ENCODE results near the gene SCLY. TPM values are rescaled to one million over a fixed set of nuclear protein-coding genes. Genes with fewer than 3 reads are reported as not detected.

Gene SCLY
- total and polyA plus RNA-seq, 2 of the 13 experiments (the other 11 are each of a cell fraction or from before 2014, with no cell fraction given), result 27.9 to 38.6 TPM

DNA sequence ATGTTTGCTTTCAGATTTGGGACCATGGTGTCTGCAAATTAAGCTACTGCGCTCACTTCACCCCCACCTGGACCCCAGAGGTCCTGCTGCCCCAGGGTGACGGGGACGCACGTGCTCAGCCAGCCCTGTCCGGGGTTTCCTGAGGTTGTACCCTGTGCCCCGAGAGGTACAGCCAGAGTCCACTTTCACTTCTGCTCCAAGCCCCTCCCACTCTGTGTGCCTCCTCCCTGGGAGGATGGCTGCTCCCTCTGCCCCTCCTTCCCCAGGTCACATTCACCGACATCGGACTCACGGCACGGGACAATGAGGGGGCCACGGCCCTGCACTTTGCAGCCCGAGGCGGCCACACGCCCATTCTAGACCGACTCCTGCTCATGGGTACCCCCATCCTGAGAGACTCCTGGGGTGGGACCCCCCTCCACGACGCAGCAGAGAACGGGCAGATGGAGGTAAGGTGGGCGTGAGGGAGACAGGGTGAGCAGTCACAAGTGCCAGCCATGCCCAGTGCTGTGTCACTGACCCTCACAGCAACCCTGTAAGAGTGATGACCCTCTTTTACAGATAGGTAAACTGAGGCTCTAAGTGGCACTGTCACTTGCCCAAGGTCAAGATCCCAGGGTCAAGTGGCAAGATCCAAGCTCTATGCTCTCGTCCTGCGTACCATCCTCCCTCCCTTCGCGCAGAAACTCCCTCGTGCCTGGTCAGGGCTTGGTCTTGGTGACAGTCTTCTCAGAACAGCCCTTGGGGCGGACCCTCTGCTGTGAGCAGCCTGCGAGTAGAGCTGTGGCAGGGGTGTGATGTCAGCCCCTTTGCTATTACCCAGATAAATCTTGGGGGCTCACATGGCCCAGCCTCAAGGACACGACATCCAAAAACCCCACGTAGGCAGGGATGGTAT lies 47.0 kb downstream of the SCLY start (continued):
- TF ChIP-seq, protein P1, sequence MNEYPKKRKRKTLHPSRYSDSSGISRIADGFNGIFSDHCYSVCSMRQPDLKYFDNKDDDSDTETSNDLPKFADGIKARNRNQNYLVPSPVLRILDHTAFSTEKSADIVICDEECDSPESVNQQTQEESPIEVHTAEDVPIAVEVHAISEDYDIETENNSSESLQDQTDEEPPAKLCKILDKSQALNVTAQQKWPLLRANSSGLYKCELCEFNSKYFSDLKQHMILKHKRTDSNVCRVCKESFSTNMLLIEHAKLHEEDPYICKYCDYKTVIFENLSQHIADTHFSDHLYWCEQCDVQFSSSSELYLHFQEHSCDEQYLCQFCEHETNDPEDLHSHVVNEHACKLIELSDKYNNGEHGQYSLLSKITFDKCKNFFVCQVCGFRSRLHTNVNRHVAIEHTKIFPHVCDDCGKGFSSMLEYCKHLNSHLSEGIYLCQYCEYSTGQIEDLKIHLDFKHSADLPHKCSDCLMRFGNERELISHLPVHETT (CRISPR knock-in tag; conservative IDR thresholded peaks at IDR 0.05), result no peak
- TF ChIP-seq, protein P2, sequence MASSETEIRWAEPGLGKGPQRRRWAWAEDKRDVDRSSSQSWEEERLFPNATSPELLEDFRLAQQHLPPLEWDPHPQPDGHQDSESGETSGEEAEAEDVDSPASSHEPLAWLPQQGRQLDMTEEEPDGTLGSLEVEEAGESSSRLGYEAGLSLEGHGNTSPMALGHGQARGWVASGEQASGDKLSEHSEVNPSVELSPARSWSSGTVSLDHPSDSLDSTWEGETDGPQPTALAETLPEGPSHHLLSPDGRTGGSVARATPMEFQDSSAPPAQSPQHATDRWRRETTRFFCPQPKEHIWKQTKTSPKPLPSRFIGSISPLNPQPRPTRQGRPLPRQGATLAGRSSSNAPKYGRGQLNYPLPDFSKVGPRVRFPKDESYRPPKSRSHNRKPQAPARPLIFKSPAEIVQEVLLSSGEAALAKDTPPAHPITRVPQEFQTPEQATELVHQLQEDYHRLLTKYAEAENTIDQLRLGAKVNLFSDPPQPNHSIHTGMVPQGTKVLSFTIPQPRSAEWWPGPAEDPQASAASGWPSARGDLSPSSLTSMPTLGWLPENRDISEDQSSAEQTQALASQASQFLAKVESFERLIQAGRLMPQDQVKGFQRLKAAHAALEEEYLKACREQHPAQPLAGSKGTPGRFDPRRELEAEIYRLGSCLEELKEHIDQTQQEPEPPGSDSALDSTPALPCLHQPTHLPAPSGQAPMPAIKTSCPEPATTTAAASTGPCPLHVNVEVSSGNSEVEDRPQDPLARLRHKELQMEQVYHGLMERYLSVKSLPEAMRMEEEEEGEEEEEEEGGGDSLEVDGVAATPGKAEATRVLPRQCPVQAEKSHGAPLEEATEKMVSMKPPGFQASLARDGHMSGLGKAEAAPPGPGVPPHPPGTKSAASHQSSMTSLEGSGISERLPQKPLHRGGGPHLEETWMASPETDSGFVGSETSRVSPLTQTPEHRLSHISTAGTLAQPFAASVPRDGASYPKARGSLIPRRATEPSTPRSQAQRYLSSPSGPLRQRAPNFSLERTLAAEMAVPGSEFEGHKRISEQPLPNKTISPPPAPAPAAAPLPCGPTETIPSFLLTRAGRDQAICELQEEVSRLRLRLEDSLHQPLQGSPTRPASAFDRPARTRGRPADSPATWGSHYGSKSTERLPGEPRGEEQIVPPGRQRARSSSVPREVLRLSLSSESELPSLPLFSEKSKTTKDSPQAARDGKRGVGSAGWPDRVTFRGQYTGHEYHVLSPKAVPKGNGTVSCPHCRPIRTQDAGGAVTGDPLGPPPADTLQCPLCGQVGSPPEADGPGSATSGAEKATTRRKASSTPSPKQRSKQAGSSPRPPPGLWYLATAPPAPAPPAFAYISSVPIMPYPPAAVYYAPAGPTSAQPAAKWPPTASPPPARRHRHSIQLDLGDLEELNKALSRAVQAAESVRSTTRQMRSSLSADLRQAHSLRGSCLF (CRISPR knock-in tag; IDR thresholded peaks at IDR 0.05; ENCODE audit: borderline replicate concordance), result no peak
- no peak for TF ChIP-seq ZNF674 (CRISPR knock-in tag; IDR thresholded peaks at IDR 0.05; ENCODE audit: low read depth)
- TF ChIP-seq, protein P3, sequence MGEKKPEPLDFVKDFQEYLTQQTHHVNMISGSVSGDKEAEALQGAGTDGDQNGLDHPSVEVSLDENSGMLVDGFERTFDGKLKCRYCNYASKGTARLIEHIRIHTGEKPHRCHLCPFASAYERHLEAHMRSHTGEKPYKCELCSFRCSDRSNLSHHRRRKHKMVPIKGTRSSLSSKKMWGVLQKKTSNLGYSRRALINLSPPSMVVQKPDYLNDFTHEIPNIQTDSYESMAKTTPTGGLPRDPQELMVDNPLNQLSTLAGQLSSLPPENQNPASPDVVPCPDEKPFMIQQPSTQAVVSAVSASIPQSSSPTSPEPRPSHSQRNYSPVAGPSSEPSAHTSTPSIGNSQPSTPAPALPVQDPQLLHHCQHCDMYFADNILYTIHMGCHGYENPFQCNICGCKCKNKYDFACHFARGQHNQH (CRISPR knock-in tag; IDR thresholded peaks at IDR 0.05), result peak; percentile 75; the same call in 1 of the 2 replicates
- peak; percentile 75 for TF ChIP-seq HOXA5 (CRISPR knock-in tag; IDR thresholded peaks at IDR 0.05)
- TF ChIP-seq, protein P4, sequence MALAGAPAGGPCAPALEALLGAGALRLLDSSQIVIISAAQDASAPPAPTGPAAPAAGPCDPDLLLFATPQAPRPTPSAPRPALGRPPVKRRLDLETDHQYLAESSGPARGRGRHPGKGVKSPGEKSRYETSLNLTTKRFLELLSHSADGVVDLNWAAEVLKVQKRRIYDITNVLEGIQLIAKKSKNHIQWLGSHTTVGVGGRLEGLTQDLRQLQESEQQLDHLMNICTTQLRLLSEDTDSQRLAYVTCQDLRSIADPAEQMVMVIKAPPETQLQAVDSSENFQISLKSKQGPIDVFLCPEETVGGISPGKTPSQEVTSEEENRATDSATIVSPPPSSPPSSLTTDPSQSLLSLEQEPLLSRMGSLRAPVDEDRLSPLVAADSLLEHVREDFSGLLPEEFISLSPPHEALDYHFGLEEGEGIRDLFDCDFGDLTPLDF (CRISPR knock-in tag; IDR thresholded peaks at IDR 0.05), result no peak
- no peak for TF ChIP-seq ZFYVE20 (CRISPR knock-in tag; IDR thresholded peaks at IDR 0.05; ENCODE audit: borderline replicate concordance, low read depth)
- no peak for TF ChIP-seq ZNF264 (CRISPR knock-in tag; IDR thresholded peaks at IDR 0.05)
- no peak for TF ChIP-seq NONO (IDR thresholded peaks at IDR 0.05)
- peak; percentile 79 for TF ChIP-seq NONO (CRISPR knock-in tag; conservative IDR thresholded peaks at IDR 0.05)
- TF ChIP-seq RFX3 (CRISPR knock-in tag; IDR thresholded peaks at IDR 0.05), result no peak
- TF ChIP-seq RARA (CRISPR knock-in tag; IDR thresholded peaks at IDR 0.05), result peak; percentile 64
- TF ChIP-seq, protein P5, sequence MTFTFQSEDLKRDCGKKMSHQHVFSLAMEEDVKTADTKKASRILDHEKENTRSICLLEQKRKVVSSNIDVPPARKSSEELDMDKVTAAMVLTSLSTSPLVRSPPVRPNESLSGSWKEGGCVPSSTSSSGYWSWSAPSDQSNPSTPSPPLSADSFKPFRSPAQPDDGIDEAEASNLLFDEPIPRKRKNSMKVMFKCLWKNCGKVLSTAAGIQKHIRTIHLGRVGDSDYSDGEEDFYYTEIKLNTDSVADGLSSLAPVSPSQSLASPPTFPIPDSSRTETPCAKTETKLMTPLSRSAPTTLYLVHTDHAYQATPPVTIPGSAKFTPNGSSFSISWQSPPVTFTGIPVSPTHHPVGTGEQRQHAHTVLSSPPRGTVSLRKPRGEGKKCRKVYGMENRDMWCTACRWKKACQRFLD (CRISPR knock-in tag; IDR thresholded peaks at IDR 0.05; ENCODE audit: borderline replicate concordance), result 0 out of 2 replicates have a peak, but pooled peaks have one; percentile 22
- no peak; the same call in 1 of the 2 replicates for TF ChIP-seq HCFC1 (IDR thresholded peaks at IDR 0.05; ENCODE audit: low read depth, low read length)
- TF ChIP-seq KDM5A (IDR thresholded peaks at IDR 0.05; ENCODE audit: borderline replicate concordance, low read length), result no peak
- TF ChIP-seq EP300 (IDR thresholded peaks at IDR 0.05; ENCODE audit: low read depth in 2 of 2, low read length in 2 of 2), result no peak
- no peak for TF ChIP-seq EP300 (CRISPR knock-in tag; IDR thresholded peaks at IDR 0.05; ENCODE audit: borderline replicate concordance)
